Measurements from ENCODE around the gene C11orf68.

DNA sequence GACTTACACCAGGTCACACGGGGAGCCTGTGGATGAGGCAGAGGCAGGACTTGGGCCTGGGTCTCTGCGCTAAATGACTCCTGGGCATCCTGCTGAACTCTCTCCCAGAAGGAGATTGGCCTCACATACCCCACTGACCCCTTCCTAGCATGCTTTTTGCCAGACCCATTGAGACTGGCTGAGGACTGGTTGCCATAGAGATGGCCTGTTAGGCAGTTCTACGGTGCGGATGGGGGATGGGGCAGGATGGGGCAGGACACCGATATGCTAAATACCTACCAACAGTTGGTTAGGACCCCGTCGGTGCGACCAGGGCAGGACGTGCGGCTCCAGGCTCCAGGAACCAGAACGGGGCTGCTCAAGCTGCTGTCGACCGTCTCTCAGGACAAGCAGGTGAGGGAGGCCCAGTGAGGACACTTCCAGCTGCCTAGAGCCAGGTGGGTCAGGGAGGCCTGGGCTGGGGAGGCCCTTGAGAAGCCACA, 26.6 kb upstream of the C11orf68 start, which contains the start of gene TSGA10IP:
- TF ChIP-seq, protein P1, sequence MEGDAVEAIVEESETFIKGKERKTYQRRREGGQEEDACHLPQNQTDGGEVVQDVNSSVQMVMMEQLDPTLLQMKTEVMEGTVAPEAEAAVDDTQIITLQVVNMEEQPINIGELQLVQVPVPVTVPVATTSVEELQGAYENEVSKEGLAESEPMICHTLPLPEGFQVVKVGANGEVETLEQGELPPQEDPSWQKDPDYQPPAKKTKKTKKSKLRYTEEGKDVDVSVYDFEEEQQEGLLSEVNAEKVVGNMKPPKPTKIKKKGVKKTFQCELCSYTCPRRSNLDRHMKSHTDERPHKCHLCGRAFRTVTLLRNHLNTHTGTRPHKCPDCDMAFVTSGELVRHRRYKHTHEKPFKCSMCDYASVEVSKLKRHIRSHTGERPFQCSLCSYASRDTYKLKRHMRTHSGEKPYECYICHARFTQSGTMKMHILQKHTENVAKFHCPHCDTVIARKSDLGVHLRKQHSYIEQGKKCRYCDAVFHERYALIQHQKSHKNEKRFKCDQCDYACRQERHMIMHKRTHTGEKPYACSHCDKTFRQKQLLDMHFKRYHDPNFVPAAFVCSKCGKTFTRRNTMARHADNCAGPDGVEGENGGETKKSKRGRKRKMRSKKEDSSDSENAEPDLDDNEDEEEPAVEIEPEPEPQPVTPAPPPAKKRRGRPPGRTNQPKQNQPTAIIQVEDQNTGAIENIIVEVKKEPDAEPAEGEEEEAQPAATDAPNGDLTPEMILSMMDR (IDR thresholded peaks at IDR 0.05), result no peak
- no peak for TF ChIP-seq ZFX (IDR thresholded peaks at IDR 0.05; ENCODE audit: borderline replicate concordance)

Measured in 22Rv1 (cell line).